Endodermal cell (in vitro differentiated cells): Measurements from ENCODE around the gene ARL16. TPM values are rescaled to one million over a fixed set of nuclear protein-coding genes. Genes with fewer than 3 reads are reported as not detected.

Experiments used
- DNase-seq: peaks from one replicate; pipeline ENCODE4 v3.0.0-alpha.2; 2017
- H3K27ac ChIP-seq: 2 replicates; pipeline ENCODE4 v1.5.1; 2013; ENCODE audit warnings: mild to moderate bottlenecking, low read depth, low read length, moderate library complexity
- H3K27me3 ChIP-seq: 2 replicates; pipeline ENCODE4 v1.6.1; 2013; ENCODE audit warnings: mild to moderate bottlenecking, low read length, moderate library complexity; ENCODE audit not compliant: insufficient read depth, control insufficient read depth, poor library complexity, severe bottlenecking
- H3K36me3 ChIP-seq: 2 replicates; pipeline ENCODE4 v1.7.0; 2013; ENCODE audit warnings: mild to moderate bottlenecking, low read length, moderate library complexity; ENCODE audit not compliant: control insufficient read depth, insufficient read depth
- H3K4me1 ChIP-seq: one replicate; pipeline ENCODE4 v1.7.0; 2013; ENCODE audit warnings: low read length; ENCODE audit not compliant: control insufficient read depth, insufficient read depth
- H3K4me3 ChIP-seq: 2 replicates; pipeline ENCODE4 v1.5.1; 2013; ENCODE audit warnings: mild to moderate bottlenecking, low read length, moderate library complexity
- H3K9ac ChIP-seq: 2 replicates; pipeline ENCODE4 v1.6.1; 2013; ENCODE audit warnings: mild to moderate bottlenecking, low read length, moderate library complexity; ENCODE audit not compliant: poor library complexity, severe bottlenecking; ENCODE audit errors: extremely low read depth
- H3K9me3 ChIP-seq: 2 replicates; pipeline ENCODE4 v1.6.1; 2013; ENCODE audit warnings: mild to moderate bottlenecking, low read length, moderate library complexity; ENCODE audit not compliant: control insufficient read depth
- H3K27ac Mint-ChIP-seq: 2 replicates; pipeline ENCODE4 v1.8.0; 2020; ENCODE audit warnings: mixed read lengths
- H3K27me3 Mint-ChIP-seq: 2 replicates; pipeline ENCODE4 v1.8.0; 2021; ENCODE audit warnings: mild to moderate bottlenecking, mixed read lengths; ENCODE audit not compliant: insufficient read depth
- H3K36me3 Mint-ChIP-seq: 2 replicates; pipeline ENCODE4 v1.8.0; 2020; ENCODE audit warnings: low read depth, mixed read lengths
- H3K4me1 Mint-ChIP-seq: 2 replicates; pipeline ENCODE4 v1.8.0; 2020; ENCODE audit warnings: mixed read lengths
- H3K4me3 Mint-ChIP-seq: 2 replicates; pipeline ENCODE4 v1.8.0; 2020; ENCODE audit warnings: mild to moderate bottlenecking, moderate library complexity, mixed read lengths
- H3K9me3 Mint-ChIP-seq: 2 replicates; pipeline ENCODE4 v1.8.0; 2020; ENCODE audit warnings: mild to moderate bottlenecking, mixed read lengths
- CTCF ChIP-seq: fragments of 200-600 bp; sonication (generic); conservative IDR thresholded peaks from 2 replicates; pipeline ENCODE4 v1.5.0; 2021; ENCODE audit warnings: antibody characterized with exemption, mild to moderate bottlenecking
- WGBS, 2 experiments: methylation state at CpG; one replicate each; pipeline versions ENCODE4 v1.1.5 to v1.1.7; 2013; ENCODE audit warnings: missing lambda C conversion rate in 2 of 2, mixed read lengths in 1 of 2; ENCODE audit not compliant: insufficient coverage in 1 of 2, insufficient read length in 1 of 2; 5-methylcytosine and 5-hydroxymethylcytosine counted together
- total RNA-seq, 2 donors: library from RNA; stranded (reverse); fragmentation: NEBNext Ultra II Directional in 1 of 2; extraction: Animal tissue kit (Norgen Biotek cat#: 25700) in 1 of 2; gene quantifications; 2 replicates in 1 of 2; 3 replicates in 1 of 2; pipeline ENCODE4 v1.2.1, GENCODE V29; 2021

The ARL16 gene
- total RNA-seq, 2 donors from 2014 or later, result 41.2 to 47.8 TPM

DNA sequence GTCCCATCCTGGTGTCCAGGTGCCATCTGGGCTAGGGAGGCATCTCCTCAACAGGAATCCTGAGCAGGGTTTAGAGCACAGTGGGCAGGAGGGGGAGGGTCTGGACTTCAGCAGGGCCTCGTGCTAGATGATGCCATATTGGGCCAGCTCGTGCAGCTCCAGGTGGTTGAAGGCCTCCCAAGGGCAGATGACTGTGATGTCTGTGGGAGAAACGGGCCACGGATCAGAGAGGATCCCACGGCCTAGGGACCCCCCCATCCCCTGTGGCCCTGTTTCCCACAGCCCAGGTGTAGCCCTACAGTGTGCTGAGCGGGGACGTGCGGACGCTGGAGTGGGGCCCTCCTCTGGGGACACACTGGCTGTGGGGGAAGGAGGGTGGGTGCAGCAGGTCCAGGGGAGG lies 32.6 kb downstream of the ARL16 start:
- Histone ChIP-seq H3K27me3 (peaks cover 27% of the 10 kb centered on the region), H3K9ac (no peak overlapping the region), H3K36me3 (no peaks in the 10 kb centered on the region), H3K27ac (no peak overlapping the region), H3K9me3 (peaks cover 6% of the 10 kb centered on the region), H3K4me3 (no peak overlapping the region), H3K4me1 (peaks cover 8% of the 10 kb centered on the region)
- Mint-ChIP-seq H3K27ac (no peak overlapping the region), H3K27me3 (peaks cover 26% of the 10 kb centered on the region), H3K9me3 (peaks cover 11% of the 10 kb centered on the region), H3K4me1 (peaks cover 11% of the 10 kb centered on the region), H3K4me3 (no peak overlapping the region), H3K36me3 (no peaks in the 10 kb centered on the region)
- no peak for DNase-seq
- 96% methylated on average over 9 of the region's 9 CpGs; no CpG with 5 or more reads in 1 of the 2 experiments for WGBS, 2 experiments
- TF ChIP-seq CTCF, result no peak

DNA sequence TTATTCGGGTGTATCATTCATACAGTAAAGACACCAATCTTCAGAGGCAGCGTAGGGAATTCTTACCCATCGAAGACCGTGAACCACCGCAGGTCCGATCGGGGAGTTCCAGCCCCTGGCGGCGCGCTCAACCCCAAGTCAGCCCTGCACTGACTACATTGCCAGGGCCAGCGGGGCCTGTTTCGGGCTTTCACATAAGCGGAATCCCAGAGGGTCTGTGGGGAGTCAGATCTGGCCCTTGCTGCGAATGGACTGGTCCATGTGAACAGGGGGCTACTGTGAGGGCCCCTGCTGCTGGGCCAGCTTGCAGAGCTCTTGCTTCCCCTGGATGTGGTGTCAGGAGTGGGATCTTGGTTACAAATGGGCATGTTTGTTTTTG lies 34.9 kb downstream of the ARL16 start:
- Histone ChIP-seq H3K27ac (no peak overlapping the region), H3K4me3 (peak overlapping the region; percentile 35), H3K9ac (no peak overlapping the region), H3K36me3 (no peaks in the 10 kb centered on the region), H3K4me1 (no peaks in the 10 kb centered on the region), H3K9me3 (peaks cover 6% of the 10 kb centered on the region), H3K27me3 (peaks cover 27% of the 10 kb centered on the region)
- H3K9me3 Mint-ChIP-seq, result peaks cover 11% of the 10 kb centered on the region
- no peak for TF ChIP-seq CTCF
- H3K4me1 Mint-ChIP-seq, result peaks cover 11% of the 10 kb centered on the region
- no peak overlapping the region for H3K27ac Mint-ChIP-seq
- 79 to 83% methylated on average over 10 to 14 of the region's 14 CpGs for WGBS, 2 experiments
- no peak for DNase-seq
- H3K36me3 Mint-ChIP-seq, result no peaks in the 10 kb centered on the region
- H3K4me3 Mint-ChIP-seq, result peak overlapping the region; percentile 27
- H3K27me3 Mint-ChIP-seq, result peaks cover 26% of the 10 kb centered on the region

GRCh38 chr17:81648013-81648706 lies 35.4 kb downstream of the ARL16 start:
- peak; percentile 61 for DNase-seq
- peak overlapping the region; percentile 27 for H3K4me3 Mint-ChIP-seq
- peak overlapping the region; percentile 35 for H3K4me3 ChIP-seq

More at GRCh38 chr17:81648013-81648706, 35.4 kb downstream of the ARL16 start:
- Mint-ChIP-seq H3K9me3 (peaks cover 11% of the 10 kb centered on the region), H3K27me3 (peaks cover 26% of the 10 kb centered on the region), H3K4me1 (peaks cover 6% of the 10 kb centered on the region), H3K27ac (no peak overlapping the region), H3K36me3 (no peaks in the 10 kb centered on the region)
- Histone ChIP-seq H3K27me3 (peaks cover 27% of the 10 kb centered on the region), H3K27ac (no peak overlapping the region), H3K9me3 (peaks cover 6% of the 10 kb centered on the region), H3K36me3 (no peaks in the 10 kb centered on the region), H3K4me1 (no peaks in the 10 kb centered on the region), H3K9ac (no peak overlapping the region)
- peak; percentile 19 for TF ChIP-seq CTCF
- whole genome bisulfite sequencing, 2 experiments, result 8 to 11% methylated on average over 26 to 77 of the region's 78 CpGs
